AG09309 (cell line): Measurements from ENCODE around the gene LGR6.

Experiments used
- DNase-seq: peaks from one replicate; pipeline ENCODE4 v3.0.0-alpha.2; 2010; ENCODE audit warnings: low read depth
- H3K4me3 ChIP-seq: 2 replicates; pipeline ENCODE4 v1.5.1; 2011; ENCODE audit warnings: mild to moderate bottlenecking, low read depth, low read length, moderate library complexity; ENCODE audit not compliant: control insufficient read depth
- TF ChIP-seq, protein P1 (sequence below): IDR thresholded peaks from 2 replicates; pipeline ENCODE4 v1.5.1; 2011; ENCODE audit warnings: mild to moderate bottlenecking, low read depth, low read length, inconsistent platforms; ENCODE audit not compliant: insufficient read depth, control insufficient read depth; ENCODE audit errors: missing control alignments

The LGR6 gene

DNA sequence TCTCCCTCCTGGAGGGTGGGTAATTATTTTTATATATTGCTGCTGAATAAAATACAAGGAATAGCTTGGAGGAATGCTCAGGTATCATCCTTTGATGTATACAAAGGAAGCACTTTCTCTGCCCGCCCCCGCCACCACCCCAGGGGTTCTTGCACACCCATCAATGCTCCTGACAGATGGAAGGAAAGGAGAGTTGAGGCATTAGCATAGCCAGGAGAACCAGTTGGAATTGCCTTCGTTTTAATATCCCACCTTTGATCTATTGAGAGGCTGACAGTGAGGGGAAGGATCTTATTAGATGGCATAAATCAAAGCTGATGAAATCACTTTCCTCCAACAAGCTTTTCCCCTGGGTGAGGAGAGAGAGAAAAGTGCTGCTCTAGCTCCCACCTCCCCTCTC is 71.1 kb downstream of the LGR6 start:
- H3K4me3 ChIP-seq = no peak overlapping the region
- no peak for DNase-seq
- TF ChIP-seq, protein P1, sequence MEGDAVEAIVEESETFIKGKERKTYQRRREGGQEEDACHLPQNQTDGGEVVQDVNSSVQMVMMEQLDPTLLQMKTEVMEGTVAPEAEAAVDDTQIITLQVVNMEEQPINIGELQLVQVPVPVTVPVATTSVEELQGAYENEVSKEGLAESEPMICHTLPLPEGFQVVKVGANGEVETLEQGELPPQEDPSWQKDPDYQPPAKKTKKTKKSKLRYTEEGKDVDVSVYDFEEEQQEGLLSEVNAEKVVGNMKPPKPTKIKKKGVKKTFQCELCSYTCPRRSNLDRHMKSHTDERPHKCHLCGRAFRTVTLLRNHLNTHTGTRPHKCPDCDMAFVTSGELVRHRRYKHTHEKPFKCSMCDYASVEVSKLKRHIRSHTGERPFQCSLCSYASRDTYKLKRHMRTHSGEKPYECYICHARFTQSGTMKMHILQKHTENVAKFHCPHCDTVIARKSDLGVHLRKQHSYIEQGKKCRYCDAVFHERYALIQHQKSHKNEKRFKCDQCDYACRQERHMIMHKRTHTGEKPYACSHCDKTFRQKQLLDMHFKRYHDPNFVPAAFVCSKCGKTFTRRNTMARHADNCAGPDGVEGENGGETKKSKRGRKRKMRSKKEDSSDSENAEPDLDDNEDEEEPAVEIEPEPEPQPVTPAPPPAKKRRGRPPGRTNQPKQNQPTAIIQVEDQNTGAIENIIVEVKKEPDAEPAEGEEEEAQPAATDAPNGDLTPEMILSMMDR = no peak

DNA sequence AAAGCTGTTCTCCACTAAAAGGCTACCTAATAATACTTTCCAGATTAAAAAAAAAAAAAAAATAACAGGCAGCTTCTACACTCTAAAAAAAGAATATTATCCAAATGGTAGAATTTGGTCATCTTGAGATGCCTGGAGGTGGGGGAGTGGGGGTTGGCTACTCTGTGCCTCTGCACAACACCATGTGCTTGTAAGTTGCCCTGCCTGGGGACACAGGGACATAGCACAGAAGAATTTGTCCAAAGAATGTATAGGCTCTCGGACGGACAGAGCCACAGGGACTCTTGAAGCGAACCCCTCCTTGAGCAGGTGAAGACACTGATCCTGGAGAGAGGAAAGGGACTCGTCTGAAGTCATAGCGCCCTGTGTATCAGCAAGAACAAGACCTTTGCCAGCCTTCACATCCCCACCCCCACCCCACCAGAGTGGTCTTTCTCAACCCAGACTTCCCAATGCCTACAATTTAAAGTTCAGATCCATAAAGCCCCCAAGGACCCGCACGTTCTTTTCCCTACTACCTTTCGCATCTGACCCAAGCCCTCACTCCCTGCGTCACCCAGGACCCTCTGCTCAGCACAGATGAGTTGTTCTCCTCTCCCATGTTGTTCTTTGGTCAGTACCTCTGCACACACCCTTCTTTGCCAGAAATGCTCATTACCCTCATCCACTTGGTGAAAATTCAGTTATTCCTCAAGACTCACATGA is 72.6 kb downstream of the LGR6 start:
- TF ChIP-seq, protein P1 = no peak
- no peak for DNase-seq
- H3K4me3 ChIP-seq = no peak overlapping the region

DNA sequence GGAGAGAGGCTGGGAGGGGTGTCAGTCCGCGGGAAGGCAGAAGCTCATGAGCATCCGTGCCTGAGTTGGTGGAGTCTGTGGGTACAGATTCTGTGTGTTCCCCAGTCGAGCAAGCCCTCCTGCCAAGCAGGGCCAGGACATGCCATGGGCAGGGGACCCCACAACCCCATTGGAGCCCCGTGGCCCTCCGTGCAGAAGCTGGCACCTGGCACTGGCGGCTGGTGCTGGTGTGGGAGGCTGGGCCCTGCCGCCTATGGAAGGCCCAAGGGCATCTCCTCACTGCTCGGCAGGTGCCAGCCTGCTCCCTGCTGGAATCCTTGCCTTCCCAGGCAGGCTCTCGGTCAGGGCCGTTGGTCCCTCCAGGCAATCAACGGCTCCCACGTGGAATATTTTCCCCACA is 74.4 kb downstream of the LGR6 start:
- DNase-seq = no peak
- TF ChIP-seq, protein P1 = no peak
- no peak overlapping the region for H3K4me3 ChIP-seq

DNA sequence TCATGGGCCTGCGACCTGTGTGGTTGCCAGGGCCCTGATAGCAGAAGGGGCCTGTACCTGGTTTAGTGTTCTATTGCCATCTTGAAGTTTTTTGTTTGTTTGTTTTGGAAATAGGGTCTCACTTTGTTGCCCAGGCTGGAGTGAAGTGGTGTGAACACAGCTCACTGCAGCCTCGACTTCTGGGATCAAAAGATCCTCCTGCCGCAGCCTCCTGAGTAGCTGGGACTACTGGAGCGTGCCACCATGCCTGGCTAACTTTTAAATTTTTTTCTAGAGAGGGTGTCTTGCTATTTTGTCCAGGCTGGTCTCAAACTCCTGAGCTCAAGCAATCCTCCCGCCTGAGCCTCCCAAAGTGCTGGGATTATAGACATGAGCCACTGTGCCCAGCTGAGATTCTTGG is 75.2 kb downstream of the LGR6 start:
- no peak overlapping the region for H3K4me3 ChIP-seq
- TF ChIP-seq, protein P1 = no peak
- no peak for DNase-seq

DNA sequence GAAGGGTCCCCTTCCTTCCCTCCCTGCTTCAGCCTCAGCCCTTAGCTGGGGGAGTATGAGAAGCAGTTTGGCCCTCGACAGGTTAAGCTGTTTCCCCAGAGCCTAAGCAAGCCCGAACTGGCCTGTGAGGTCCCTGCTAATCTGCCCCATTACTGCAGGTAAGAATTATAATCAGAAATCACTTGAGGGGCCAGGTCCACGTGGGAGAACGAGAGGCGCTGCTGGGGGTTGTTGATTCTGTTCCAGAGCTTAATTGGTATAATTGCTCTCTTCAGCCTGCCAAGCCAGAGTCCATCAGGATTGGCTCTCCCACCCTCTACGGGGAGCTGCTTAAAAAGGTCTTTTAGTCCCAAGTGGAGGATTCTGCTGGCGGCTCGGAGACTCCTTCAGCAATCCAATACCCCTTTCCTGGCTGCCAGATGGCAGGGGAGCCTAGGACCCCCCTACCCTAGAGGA is 77.3 kb downstream of the LGR6 start:
- DNase-seq = no peak
- no peak overlapping the region for H3K4me3 ChIP-seq
- TF ChIP-seq, protein P1 = no peak

DNA sequence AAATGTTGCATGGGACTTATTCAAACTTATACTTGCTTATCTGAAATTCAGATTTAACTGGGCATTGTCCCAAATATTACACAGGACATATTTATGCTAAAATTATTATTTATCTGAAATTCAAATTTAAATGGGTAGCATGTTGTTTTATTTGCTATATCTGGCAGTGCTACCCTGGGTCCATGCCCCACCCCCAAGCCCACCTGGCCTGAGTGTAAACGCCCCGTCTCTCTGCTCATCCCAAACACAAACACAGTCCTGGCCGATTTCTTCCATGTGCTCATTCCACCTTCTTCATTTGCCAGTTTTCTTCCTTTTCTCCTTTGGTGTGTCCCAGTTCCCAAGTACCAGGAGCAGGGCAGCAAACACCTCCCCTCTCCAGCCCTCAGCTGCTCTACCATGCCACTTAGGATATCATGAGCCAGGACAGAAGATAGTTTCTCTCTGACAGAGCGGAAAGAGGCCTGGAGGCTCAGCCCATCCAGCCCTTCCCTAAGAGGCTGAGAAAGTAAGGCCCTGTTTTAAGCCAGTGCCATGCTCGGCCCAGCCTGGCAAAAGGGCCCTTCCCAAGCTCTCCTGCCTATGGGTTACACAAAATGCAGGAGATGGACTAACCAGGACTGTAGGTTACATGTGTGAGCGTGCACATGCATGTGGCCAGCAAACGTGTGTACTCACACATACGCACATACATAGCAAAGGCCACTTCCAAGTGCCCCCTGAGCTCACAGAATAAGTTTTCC is 78.7 kb downstream of the LGR6 start:
- DNase-seq = no peak
- TF ChIP-seq, protein P1 = no peak
- H3K4me3 ChIP-seq = no peak overlapping the region
